GM21526 (cell line): ENCODE data around the gene RASSF1.

ENCODE experiments used
- ATAC-seq: cut with Tn5 transposase; IDR thresholded peaks from one replicate; pipeline ENCODE4 v1.9.1; 2021; ENCODE audit warnings: moderate library complexity; ENCODE audit not compliant: unreplicated experiment, low FRiP score

RASSF1 gene

GRCh38 chr3:50304601-50305000 lies 36.0 kb downstream of the RASSF1 start:
- no peak for ATAC-seq

GRCh38 chr3:50303013-50303815 lies 37.4 kb downstream of the RASSF1 start, which contains the start of gene HYAL1:
Gene HYAL1, minus strand, starts transcription at chr3:50303574. Its CDS starts 618 bp downstream, at chr3:50302956.
- no peak for ATAC-seq

GRCh38 chr3:50302095-50303012 lies 38.3 kb downstream of the RASSF1 start:
- ATAC-seq, result no peak

DNA sequence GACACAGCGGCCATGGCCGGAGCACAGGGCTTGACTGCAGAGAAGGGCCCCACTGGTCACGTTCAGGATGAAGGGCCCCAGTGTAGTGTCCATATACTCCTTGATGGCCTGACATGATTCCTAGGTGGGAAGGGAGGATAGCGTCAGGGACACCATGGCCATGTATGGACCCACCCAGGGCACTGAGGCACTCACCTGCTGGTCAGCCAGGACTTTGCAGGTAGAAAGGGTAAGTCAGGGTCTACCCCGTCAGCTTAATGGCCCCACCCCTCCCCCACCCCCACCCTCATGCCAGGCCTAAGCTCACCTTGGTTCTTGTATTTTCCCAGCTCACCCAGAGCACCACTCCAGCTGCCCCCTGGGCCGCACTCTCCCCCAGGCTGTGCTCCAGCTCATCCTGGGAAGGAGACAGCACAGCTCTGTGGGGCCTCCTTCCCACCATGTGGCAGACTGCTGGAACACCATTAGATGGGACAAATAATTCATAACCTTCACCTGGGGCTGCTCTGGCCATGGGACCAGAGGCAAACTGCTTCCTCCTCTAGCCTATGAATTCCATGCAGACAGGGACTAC lies 39.9 kb downstream of the RASSF1 start:
- ATAC-seq, result no peak

- no peak for ATAC-seq
These were observed 40.5 kb downstream of the RASSF1 start for GRCh38 chr3:50299929-50300680.

- ATAC-seq, result no peak
These were observed 41.1 kb downstream of the RASSF1 start for GRCh38 chr3:50299638-50299928.

GRCh38 chr3:50298836-50299637 lies 41.6 kb downstream of the RASSF1 start, which contains the start of the genes HYAL3 and NAA80:
Gene HYAL3, minus strand, starts transcription at chr3:50299405. Its CDS starts 3,803 bp downstream, at chr3:50295602.
Gene NAA80, minus strand, starts transcription at chr3:50299405. Its CDS starts 1,942 bp downstream, at chr3:50297463.
- ATAC-seq, result peak; percentile 75

DNA sequence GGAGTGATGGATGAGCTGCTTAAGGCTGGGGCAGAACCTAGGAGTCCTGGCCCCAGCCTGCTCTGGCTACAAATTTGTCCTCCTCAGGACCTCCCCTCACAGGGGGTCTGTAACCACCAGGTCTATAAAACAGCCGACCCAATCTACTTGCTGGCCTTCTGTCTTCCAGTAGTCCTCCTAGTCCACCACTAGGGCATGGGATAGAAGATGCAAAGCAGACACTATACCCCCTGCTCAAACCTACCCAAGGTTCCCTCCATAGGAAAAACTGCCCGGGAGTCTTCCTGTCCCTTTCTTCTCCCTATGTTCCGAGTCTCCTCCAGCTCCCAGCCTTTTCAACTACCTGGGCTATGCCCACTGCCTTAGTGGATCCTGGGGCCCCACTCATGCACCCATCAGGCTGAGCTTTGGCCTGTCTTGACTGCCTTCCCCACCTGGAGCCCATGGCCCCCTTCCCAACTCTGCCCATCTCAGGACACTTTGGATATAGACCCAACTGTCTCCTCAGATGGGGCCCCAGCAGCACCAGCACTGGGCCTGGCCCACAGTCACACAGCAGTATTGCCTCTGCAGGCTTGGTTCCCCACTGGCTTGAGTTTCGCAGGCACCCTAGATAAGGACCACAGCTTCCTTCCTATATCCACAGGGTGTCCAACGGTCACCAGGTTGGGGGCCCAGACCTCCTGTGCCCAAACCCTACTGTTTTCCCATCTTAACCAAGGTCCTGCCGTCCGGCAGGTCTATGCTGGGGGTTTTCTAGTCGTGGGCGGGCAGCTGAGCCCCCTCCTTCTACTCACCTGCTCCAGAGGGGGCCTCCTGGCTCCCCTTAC lies 42.5 kb downstream of the RASSF1 start:
- no peak for ATAC-seq

GRCh38 chr3:50297384-50297775 lies 43.3 kb downstream of the RASSF1 start:
- no peak for ATAC-seq

- ATAC-seq, result no peak
These were observed 43.8 kb downstream of the RASSF1 start for GRCh38 chr3:50296721-50297383.

- no peak for ATAC-seq
These were observed 44.8 kb downstream of the RASSF1 start for GRCh38 chr3:50295553-50296431.

GRCh38 chr3:50294492-50295403 lies 45.9 kb downstream of the RASSF1 start:
- ATAC-seq, result no peak

- no peak for ATAC-seq
These were observed 46.5 kb downstream of the RASSF1 start for GRCh38 chr3:50294089-50294488.

- ATAC-seq, result no peak
These were observed 47.4 kb downstream of the RASSF1 start for GRCh38 chr3:50293079-50293801.
